HS-27A (cell line): Measurements from ENCODE around the gene NEK7.
A peak's percentile ranks its signal among the peaks of the same experiment; 100 is the strongest.
"Not testable (repeated sequence)": the region's sequence is repeated elsewhere in the genome, so short reads cannot be mapped to it uniquely, and the experiment has no call there.

ENCODE experiments used
- DNase-seq: peaks from one replicate; pipeline ENCODE4 v3.0.0-alpha.2; 2012; ENCODE audit warnings: low read depth, missing footprints

NEK7 gene

DNA sequence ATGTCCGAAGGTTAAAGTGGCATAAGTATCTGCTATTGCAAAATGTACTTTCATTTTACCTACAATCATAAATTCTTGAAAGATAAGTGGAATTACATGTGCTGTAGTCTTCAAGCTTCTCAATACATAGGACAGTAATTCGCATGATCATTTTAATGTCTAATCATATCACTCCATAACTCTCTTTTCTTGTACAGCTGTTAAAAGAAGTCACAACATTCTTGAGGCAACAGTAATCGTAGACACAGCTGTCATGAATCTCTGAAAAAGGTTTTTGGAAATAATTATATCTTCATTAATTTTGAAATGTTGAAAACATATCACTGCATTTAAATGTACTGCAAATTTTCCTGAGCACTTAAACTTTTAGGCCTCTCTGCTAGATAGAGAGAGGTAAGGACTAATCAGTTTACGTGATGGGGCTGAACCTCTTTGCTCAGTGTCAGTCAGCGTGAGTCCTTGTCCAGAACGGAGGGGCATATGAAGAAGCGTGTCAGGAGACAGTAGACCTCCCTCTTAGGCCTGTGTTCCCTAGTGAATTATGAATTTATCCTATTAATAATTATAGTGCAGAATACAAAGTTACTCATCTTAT lies 133.4 kb downstream of the NEK7 start:
- no peak for DNase-seq

DNA sequence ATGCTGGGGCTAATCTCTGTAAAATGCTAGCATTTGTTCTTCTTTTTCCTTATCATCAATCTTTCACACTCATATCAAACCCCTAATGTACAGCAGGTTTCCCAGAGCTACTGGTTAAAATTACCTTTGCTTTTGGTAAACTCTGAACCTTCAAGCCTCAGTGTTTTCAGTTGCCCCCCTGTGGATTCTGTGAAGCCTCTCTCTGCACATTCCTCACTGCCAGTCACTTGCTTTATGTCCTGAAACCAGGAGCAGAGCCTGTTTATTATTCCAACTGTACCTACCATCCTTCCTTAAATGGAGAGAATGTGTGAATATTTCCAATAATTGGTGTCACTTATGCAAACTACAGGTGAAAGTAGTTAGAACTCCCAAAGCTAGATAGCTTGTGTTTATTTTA lies 134.2 kb downstream of the NEK7 start:
- DNase-seq: no peak

DNA sequence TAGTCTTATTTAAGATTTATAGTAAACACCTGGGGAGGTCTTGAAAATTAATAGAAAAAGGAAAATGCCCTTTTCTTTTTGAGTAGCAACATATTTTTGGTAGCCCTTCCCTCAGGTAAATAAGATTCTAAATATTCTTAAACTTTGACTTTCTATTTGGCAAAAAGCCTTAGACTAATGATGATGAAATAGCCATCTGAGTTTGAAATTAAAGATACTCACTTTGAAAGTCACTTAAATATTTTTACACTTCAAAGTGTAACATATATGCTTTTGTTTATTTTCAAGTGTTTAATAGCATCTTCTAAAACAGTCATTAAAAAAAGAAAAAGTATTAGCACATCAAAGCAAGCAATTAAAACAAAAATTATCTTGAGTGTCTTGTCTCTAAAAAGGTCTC lies 135.1 kb downstream of the NEK7 start:
- DNase-seq: no peak

DNA sequence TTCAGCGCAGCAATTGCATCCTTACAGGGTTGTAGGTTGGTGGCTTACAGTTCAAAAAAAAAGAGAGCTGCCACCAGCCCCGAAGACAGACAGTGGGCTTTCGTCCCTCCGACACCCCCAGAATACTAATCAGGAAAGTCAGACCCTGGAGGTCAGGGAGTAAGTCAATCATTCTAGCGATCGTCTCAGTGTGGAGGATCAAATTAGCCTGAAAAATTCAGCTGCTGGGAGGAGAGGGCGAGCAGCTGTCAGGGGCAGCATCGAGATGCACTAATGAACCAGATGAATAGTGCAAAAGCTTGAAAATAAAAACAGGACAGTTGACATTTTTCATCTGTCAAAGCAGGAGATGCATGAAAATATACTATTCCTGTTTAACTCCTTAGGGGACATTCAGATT lies 138.4 kb downstream of the NEK7 start:
- no peak for DNase-seq

DNA sequence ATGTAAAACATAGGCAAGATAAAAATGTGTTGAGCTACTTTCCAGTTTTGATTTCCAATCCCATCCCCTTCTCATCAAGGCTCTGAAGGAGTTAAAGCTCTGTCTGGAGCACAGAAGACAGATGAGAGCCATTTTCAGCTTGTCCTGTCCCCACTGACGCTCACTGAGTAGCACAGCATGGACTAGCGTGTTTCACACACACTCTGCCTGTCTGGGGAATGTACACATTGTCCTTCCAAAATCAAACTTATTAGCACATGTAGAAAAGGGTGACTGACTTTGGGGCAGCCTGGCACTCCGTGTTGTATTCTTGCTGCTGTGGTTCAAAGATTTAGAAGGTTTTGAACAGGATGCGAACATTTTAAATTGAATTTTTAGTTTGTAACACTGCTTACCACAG lies 139.2 kb downstream of the NEK7 start:
- no peak for DNase-seq

DNA sequence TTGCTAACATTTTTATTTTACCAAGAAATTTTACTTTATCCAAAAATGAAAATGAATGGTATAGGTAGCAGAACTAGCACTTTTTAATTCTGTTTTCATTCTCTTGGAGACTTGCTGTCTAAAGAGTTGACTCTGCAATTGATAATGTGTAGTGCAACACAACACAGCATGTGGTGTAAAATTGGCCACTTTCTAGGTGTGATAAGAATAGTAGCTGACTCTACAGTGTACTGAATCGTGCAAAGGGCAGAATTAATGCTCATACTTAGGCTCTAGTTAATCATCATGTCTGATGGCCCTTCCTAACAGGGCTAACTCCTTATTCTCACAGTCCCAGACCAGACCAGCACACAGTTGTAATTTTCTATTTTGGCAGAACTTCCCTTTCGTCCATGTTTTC lies 140.5 kb downstream of the NEK7 start:
- no peak for DNase-seq

DNA sequence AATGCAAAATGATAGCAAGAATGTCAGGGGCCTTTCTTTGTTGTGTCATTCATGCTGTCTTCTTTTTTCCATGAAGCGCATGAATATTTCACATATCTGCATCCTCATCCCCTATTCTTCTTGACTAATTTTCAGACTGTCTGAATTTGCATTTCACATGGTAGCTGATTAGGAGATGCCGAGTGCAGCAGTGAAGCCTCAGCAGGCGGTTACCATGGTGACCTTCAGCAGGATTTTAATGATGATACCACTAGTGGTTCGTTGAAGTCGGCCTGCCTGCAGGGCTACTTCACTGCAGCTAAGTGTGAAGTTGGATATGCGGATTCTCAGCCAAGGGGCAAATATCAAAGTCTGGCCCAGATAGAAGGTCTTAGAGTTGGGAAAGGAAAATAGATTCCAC lies 141.8 kb downstream of the NEK7 start:
- DNase-seq: no peak

DNA sequence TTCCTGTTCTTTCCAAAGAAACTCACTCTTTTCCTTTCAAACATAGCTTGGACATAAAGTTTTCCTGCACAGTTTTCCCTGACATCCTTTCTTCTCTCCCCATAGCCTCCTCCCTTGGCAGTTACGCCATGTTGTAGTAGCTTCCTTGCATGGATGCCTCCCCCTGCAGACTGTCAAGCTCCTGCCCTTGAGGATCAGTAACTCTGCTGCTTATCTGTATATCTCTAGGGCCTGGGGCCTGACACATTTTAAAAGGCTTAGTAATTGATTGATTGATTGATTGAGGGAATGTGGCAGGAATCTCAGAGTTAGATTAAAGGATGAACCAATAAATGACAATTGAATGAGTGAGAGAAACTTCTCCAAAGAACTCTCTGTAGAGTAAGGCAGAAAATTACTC lies 143.7 kb downstream of the NEK7 start:
- DNase-seq: no peak

DNA sequence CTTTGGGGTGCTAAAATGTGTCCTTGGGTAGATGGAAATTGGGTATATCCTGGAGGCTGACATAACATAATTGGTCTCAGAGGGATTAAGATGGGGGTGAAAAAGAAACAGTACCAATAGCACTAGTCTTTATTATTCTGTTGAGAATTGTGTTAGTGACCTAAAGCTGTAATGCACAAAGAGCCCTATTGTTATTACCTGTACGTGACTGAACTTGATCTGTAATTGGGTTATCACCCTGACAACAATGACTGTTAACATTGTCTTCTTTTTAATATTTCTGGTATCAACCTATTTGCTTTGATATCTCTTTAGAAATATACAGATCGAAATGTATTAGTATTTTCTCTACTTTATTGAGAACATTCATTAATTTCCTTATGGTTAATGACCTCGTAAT lies 147.6 kb downstream of the NEK7 start:
- no peak for DNase-seq

DNA sequence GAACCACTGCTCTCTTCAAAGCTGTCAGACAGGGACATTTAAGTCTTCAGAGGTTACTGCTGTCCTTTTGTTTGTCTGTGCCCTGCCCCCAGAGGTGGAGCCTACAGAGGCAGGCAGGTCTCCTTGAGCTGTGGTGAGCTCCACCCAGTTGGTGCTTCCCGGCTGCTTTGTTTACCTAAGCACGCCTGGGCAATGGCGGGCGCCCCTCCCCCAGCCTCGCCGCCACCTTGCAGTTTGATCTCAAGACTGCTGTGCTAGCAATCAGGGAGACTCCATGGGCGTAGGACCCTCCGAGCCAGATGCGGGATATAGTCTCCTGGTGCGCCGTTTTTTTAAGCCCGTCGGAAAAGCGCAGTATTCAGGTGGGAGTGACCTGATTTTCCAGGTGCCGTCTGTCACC lies 158.0 kb downstream of the NEK7 start:
- not testable (repeated sequence) for DNase-seq

DNA sequence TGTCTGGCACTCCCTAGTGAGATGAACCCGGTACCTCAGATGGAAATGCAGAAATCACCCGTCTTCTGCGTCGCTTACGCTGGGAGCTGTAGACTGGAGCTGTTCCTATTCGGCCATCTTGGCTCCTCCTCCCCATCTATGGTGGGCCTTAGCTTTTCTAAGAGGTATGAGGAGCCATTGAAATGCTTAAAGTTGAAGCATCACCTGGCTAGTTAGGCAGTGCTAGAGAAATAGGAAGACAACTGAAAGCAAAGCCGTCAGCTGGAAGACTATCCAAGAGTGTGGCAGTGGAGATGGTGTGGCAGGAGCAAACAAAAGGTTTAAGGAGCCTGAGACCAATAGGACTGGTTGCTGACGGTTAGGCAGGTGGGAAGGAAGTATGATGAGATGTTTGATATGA lies 158.5 kb downstream of the NEK7 start:
- DNase-seq: not testable (repeated sequence)

DNA sequence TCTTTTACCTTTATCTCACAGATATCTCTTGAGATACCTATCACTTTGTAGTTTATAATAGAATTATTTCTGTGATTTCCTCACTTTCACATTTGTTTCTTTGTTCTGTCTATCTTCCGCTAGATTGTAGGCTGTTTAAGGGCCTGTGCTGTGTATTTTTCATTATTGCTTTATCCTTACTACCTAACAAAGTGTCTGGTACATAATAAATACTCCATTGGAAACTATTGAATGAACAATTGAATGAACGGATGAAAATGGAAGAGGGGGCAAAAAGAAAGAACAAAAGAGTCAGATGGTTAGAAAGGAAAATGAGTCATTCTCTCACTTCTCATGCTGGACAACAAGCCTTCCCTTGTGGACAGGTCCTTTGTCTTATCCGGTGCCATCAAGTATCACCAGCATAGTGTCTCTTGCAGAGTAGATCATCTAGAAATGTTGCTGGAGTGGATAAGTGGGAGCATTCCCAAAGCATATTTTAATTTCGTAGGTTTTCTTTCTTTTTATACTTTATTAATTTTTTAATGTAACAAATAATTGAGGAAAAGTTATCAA lies 159.8 kb downstream of the NEK7 start:
- no peak for DNase-seq

DNA sequence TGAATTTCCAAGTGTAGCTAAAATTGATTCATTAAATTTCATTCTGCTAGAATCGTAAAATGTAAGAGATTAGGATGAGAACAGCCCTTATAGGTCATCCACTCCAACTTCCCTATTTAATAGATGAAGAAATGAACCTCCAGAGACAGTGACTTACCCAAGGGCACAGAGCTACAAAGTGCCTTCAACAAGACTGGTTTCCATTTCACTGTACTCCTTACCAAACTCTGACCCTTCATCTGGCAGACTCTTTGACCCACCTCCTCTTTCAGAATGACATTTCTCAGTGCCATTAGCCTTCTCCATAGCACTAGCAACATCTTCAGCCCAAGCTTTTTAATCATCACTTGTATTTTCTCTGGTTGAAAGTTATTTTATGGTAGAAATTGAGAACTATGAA lies 161.3 kb downstream of the NEK7 start:
- DNase-seq: no peak

DNA sequence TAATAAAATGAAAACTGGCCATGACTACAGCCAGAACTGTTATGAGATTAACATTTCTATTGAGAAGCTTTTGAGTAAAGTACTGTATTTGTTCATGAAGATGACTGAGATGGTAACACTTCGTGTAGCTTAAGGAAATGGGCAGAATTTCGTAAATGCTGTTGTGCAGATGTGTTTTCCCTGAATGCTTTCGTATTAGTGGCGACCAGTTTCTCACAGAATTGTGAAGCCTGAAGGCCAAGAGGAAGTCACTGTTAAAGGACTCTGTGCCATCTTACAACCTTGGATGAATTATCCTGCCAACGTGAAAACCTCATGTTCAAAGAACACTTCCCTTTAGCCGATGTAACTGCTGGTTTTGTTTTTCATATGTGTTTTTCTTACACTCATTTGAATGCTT lies 164.0 kb downstream of the NEK7 start:
- no peak for DNase-seq

DNA sequence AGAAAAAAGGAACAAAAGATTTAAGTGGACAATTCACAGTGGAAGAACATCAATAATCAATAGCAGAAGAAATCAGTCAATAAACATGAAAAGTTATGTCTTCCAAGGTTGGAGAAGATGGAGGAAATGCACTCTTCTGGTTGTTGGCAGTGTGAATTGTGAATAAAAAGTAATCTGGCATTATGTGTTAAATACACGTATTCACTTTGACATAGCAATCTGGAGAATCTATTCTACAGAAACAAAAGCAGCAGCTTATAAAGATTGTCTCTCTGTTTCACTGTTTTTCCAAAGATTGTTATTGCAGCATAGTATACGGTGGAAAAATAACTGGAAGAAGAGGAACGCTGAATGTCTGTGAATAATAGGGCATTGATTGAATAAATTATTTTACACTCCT lies 169.4 kb downstream of the NEK7 start:
- DNase-seq: no peak

DNA sequence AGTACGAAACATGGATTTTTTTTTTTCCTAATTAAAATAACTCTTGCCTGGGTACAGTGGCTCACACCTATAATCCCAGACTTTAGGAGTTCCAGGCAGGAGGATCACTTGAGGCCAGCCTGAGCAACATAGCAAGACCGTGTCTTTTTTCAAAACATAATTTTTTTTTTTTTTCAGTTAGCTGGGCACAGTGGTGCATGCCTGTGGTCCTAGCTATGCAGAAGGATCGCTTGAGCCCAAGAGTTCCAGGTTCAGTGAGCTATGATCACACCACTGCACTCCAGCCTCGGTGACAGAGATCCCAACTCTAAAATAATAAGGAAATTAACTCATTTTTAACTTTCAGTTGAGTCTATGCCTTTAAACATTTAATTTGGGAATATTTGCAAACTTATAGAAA lies 170.1 kb downstream of the NEK7 start:
- no peak for DNase-seq

DNA sequence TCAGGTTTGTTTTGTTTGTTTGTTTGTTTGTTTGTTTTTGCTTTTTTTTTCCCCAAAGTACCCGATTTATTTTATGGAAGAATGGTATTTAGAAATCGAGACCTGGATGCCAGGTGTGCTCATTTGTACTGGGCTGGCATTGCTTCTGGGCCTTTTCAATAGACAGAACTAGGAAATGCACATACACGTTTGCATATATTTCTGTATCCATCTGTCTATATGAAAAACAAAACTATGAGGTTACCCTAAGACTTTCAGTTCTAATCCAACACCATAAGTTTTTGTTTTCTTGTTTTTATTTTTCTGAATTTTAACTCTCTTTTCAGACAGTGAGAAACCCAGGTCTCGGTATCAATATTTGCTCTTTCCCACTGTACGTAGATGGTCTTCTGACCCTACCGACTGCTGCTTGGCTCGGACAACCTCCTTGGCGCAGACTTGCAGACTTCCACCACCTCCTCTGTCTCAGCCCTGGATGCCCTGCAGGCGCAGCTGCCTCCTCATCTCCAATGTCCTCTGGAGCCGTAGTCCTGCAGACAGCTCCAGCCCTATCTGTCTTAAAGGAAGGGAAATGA lies 171.7 kb downstream of the NEK7 start:
- DNase-seq: no peak

DNA sequence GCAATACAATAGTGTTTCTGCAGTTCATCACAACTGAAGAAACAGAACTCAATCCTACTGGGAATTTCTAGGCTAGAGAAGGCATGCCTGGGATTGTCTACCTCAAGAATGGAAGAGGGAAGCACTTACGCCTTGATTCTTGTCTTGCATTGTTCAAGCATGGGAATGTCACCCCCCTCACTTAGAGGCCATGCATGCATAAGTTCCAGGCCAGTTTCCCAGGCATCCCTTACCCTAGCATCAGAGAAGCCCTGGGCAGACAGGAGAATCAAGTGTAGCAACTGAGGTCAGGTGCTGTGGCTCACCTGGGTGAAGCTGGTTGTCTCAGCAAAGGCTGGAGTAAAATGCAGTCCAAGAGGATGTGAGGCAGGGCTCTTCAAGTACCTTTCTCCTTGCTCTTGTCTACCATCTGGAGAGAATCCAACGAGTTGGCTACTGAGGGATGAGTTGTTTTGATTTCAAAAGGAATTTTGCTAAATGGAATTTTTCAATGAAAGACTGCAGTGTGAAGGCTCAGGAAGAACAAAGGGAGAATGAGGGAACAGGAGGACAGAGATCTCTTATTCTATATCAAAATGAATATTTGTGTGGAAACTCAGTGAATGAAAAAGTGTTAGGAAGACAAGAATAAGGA lies 174.3 kb downstream of the NEK7 start:
- no peak for DNase-seq

DNA sequence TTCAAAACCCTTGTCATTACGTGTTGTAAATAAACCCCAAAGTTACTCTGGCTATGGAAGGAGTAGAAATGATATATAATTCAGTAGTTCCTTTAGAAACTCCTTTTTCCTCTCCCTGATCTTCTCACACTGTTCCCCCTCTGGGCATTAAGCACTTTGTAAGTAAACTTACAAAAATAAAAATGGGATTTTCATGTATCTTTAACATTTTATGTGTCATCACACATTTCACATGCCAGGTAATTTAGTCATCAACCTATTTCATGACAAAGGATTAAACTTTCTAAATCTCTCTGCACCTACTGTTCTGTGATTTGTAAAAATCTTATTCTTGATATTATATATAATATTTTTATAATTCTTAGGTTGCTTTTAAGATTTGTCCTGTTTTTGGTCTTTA lies 176.9 kb downstream of the NEK7 start:
- DNase-seq: peak; percentile 36

DNA sequence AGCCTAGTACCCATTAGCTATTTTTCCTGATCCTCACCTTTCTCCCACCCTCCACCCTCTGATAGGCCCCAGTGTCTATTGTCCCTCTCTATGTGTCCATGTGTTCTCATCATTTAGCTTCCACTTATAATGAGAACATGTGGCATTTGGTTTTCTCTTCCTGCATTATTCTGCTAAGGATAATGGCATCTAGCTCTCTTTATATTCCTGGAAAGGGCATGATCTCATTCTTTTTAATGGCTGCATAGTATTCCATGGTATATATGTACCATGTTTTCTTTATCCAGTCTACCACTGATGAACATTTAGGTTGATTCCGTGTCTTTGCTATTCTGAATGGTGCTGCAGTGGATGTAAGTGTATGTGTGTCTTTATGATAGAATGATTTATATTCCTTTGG lies 178.9 kb downstream of the NEK7 start:
- DNase-seq: no peak

DNA sequence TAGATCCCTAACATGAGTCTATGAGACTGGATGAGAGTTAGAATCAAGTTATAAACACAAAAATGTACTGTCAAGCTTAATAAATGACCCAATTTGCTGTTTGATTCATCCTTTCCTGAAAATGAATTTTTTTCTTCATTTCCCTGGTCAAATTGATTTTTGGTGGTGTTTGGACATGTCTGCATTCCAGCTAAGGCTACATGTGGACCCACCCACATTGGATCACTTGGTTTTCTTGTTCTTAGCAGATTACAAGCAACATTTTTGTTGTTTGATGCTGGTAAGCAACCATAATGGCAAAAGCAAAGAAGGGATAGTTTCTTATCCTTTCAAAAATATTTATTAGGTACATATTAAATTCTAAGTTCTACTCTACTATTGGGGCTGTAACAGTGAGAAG lies 181.1 kb downstream of the NEK7 start:
- no peak for DNase-seq

DNA sequence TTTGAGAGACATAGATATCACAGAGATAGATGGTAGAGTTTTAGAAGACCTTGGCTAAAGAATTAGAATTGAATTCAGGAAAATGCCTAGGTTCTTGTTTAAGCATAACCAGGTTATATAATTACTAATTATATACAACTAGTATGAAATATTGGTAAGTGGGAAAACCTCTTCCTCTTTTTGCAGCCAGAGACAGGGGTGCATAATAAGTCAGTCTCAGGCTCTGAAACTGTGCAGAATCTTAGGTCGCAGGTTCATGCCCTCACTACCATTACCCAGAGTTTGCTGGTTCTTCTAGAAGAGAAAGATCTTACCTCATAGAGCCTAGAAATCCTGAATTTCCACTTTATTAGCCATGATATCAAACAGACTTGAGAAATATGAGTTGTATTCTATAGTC lies 183.3 kb downstream of the NEK7 start:
- no peak for DNase-seq

DNA sequence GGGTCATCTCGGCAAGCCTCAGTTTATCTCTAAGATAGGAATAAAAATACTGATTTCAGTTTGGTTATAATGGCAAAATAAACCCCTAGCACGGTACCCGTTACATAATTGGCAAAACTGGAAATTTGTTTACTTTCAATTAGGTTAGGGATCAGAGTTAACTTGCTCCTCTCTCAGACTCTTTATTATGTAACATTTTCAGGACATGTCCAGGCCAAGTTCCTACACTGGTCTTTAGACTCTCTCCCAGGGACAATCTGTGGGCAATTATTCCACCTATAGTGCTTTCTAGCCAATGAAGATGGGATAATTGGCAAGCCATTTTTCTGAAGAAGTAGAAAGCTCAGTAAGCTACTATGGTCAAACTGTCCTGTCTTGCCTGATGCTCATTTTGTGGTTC lies 189.4 kb downstream of the NEK7 start:
- no peak for DNase-seq

DNA sequence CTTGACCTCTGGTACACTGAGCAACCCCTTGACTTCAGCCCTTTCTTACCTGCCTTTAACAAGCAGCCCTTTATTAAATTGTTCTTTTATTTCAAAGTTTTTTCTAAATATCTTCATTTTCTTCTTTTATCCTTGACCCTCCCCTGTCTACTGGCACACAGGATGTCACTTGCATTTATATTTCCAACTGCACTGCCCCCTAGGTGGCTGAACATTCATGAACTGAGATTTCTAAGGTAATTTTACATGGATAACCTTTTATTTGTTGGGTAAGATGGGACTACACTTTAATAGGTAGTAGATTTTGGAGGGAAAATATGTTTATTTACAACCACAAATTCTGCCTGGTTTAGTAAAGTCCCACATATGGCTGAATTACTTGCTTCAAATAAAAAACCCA lies 193.7 kb downstream of the NEK7 start:
- no peak for DNase-seq
